ENCODE measurements around the gene HSPA6.
A peak's percentile ranks its signal among the peaks of the same experiment; 100 is the strongest.

Gene HSPA6

GRCh38 chr1:161486806-161487741 is 37.3 kb upstream of the HSPA6 start:
- peak; percentile 91 for TF ChIP-seq CTCF (IDR thresholded peaks at IDR 0.05)

GRCh38 chr1:161491472-161491871 is 32.9 kb upstream of the HSPA6 start:
- TF ChIP-seq CTCF (IDR thresholded peaks at IDR 0.05): no peak

- no peak for TF ChIP-seq CTCF (IDR thresholded peaks at IDR 0.05)
Measured at GRCh38 chr1:161492827-161493226, 31.5 kb upstream of the HSPA6 start.

- TF ChIP-seq CTCF (IDR thresholded peaks at IDR 0.05): no peak
Measured at GRCh38 chr1:161494091-161494735, 30.1 kb upstream of the HSPA6 start.

GRCh38 chr1:161495490-161495889 is 28.9 kb upstream of the HSPA6 start:
- TF ChIP-seq CTCF (IDR thresholded peaks at IDR 0.05): no peak

GRCh38 chr1:161497961-161498360 is 26.4 kb upstream of the HSPA6 start:
- TF ChIP-seq CTCF (IDR thresholded peaks at IDR 0.05): no peak

- no peak for TF ChIP-seq CTCF (IDR thresholded peaks at IDR 0.05)
Measured at GRCh38 chr1:161498646-161499045, 25.7 kb upstream of the HSPA6 start.
